ENCODE results near the gene MICB.

- TF ChIP-seq ARNT (IDR thresholded peaks at IDR 0.05) (no peak), BHLHE40 (IDR thresholded peaks at IDR 0.05; ENCODE audit: borderline replicate concordance) (no peak), FOXA1 (IDR thresholded peaks at IDR 0.05) (no peak), PKNOX1 (IDR thresholded peaks at IDR 0.05) (no peak), NFRKB (IDR thresholded peaks at IDR 0.05) (no peak), LEF1 (IDR thresholded peaks at IDR 0.05; ENCODE audit: borderline replicate concordance) (no peak), SUZ12 (IDR thresholded peaks at IDR 0.05) (no peak)
Measured at GRCh38 chr6:31502586-31502985, 4.6 kb downstream of the MICB start.
